Activated CD8-positive, alpha-beta T cell treated with anti-CD3 and anti-CD28 coated beads for 36 hours (primary cell): Measurements from ENCODE around the gene CHCHD2. TPM values are rescaled to one million over a fixed set of nuclear protein-coding genes. Genes with fewer than 3 reads are reported as not detected.
"Not testable (repeated sequence)": the region's sequence is repeated elsewhere in the genome, so short reads cannot be mapped to it uniquely, and the experiment has no call there.

Experiments
- ATAC-seq: fragments of 200-7000 bp; cut with Tn5 transposase; one replicate; pipeline ENCODE4 v1.10.0; 2021; ENCODE audit warnings: mild to moderate bottlenecking, moderate library complexity
- CTCF ChIA-PET: fragments of 350-600 bp; sonication (Branson Sonifier 250); formaldehyde crosslinking; loops from one replicate; lab custom pipeline; 2021; ENCODE audit warnings: antibody characterized with exemption; lab: Charles Lee
- POLR2A ChIA-PET: fragments of 350-600 bp; sonication (Branson Sonifier 250); formaldehyde crosslinking; loops from one replicate; lab custom pipeline; 2021; ENCODE audit warnings: antibody characterized with exemption; lab: Charles Lee
- DNase-seq: peaks from one replicate; pipeline ENCODE4 v3.0.0-alpha.2; 2020
- H3K27ac Mint-ChIP-seq: one replicate; pipeline ENCODE4 v1.8.0; 2021; ENCODE audit warnings: mild to moderate bottlenecking, mixed read lengths
- H3K27me3 Mint-ChIP-seq: one replicate; pipeline ENCODE4 v1.8.0; 2021; ENCODE audit warnings: mixed read lengths
- H3K36me3 Mint-ChIP-seq: one replicate; pipeline ENCODE4 v1.8.0; 2021; ENCODE audit warnings: low read depth, mixed read lengths
- H3K4me1 Mint-ChIP-seq: one replicate; pipeline ENCODE4 v1.8.0; 2021; ENCODE audit warnings: low read depth, mixed read lengths
- H3K4me3 Mint-ChIP-seq: one replicate; pipeline ENCODE4 v1.8.0; 2021; ENCODE audit warnings: mild to moderate bottlenecking, moderate library complexity, mixed read lengths
- H3K9me3 Mint-ChIP-seq: one replicate; pipeline ENCODE4 v1.8.0; 2021; ENCODE audit warnings: mixed read lengths
- intact Hi-C: fragments of 100-400 bp; cut with micrococcal nuclease; formaldehyde crosslinking; loops from one replicate; pipeline ENCODE4 v1.10.0; 2022
- total RNA-seq, 2 experiments: library from RNA; stranded (reverse); gene quantifications; one replicate each; pipeline ENCODE4 v1.2.3, GENCODE V29; 2021
- TF ChIP-seq, protein P1 (sequence below): fragments of 200-600 bp; IDR thresholded peaks from one replicate; pipeline ENCODE4 v1.8.0; 2022; ENCODE audit warnings: antibody characterized with exemption, mild to moderate bottlenecking

The CHCHD2 gene
- total RNA-seq, 2 experiments from 2014 or later: 726 to 748 TPM

DNA sequence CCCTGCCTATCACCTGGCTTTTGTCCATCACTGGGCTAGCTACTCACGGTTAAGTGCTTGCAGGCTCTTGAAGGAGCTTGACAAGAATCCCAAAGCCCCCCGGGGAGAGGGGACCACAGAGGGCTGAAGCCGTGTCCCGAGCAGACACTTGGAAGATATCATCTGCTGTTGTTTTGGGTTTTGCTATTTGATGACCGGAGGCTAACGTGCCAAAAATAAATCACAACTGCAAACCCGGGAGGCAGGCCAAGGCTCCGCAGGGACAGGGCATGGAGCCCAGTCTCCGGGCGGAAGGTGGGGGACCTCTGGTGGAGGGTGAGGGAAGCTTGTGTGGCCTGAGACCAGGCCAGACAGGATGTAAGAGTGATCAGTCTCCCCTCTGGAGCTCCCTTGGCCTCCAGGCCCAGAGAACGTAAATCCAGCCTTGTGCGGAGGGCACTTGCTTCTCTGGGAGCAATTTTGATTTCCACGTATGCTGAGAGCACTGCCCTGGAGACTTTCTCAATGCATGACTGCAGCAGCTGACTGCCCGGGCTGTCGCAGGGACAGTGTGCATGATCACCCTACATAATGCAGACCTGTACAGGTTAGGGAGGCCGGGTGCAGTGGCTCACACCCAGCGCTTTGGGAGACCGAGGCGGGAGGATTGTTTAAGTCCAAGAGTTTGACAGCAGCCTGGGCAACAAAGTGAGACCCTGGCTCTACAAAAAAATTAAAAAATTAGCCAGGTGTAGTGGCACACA, 13.3 kb downstream of the CHCHD2 start, which contains the start of gene PHKG1:
Gene PHKG1, minus strand, starts transcription at position 164 of the 743 bp plus-strand sequence. CDS start 4,011 bp downstream, outside the sequence.
- H3K9me3 Mint-ChIP-seq: no peaks in the 10 kb centered on the region
- peak within 1 kb of the TSS; percentile 38 for H3K27ac Mint-ChIP-seq
- DNase-seq (no peak), ATAC-seq (no peak)
- TF ChIP-seq, protein P1, sequence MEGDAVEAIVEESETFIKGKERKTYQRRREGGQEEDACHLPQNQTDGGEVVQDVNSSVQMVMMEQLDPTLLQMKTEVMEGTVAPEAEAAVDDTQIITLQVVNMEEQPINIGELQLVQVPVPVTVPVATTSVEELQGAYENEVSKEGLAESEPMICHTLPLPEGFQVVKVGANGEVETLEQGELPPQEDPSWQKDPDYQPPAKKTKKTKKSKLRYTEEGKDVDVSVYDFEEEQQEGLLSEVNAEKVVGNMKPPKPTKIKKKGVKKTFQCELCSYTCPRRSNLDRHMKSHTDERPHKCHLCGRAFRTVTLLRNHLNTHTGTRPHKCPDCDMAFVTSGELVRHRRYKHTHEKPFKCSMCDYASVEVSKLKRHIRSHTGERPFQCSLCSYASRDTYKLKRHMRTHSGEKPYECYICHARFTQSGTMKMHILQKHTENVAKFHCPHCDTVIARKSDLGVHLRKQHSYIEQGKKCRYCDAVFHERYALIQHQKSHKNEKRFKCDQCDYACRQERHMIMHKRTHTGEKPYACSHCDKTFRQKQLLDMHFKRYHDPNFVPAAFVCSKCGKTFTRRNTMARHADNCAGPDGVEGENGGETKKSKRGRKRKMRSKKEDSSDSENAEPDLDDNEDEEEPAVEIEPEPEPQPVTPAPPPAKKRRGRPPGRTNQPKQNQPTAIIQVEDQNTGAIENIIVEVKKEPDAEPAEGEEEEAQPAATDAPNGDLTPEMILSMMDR: no peak
- no peak within 1 kb of the TSS for H3K4me3 Mint-ChIP-seq
- peaks cover 11% of the 10 kb centered on the region for H3K36me3 Mint-ChIP-seq
- H3K27me3 Mint-ChIP-seq: no peaks in the 10 kb centered on the region
- intact Hi-C loops: no loop called here
- POLR2A ChIA-PET: interaction anchor here (1.2 to 1.7 kb wide), 3 partner anchors 9 to 27 kb away, joined by 3 to 6 read pairs (median 3); no protein-coding TSS in a partner anchor
- CTCF ChIA-PET: interaction anchor here (1.6 kb wide), 1 partner anchor 28 kb away, joined by 4 read pairs; no protein-coding TSS in a partner anchor
- H3K4me1 Mint-ChIP-seq: no peaks in the 10 kb centered on the region

DNA sequence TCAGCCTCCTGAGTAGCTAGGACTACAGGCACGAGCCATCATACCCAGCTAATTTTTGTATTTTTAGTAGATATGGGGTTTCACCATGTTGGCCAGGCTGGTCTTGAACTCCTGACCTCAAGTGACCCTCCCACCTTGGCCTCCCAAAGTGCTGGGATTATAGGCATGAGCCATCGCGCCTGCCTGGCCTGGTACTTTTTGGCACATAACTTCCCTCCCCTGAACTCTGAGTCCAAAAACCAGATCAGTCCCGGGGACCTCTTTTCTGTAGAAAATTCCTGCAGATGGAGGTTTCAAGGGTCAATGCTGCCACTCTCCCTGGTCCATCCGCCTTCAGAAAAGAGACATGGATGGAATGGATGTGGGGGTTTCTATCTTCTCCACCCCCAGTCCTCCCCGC, 13.9 kb downstream of the CHCHD2 start:
- ATAC-seq: not testable (repeated sequence)

DNA sequence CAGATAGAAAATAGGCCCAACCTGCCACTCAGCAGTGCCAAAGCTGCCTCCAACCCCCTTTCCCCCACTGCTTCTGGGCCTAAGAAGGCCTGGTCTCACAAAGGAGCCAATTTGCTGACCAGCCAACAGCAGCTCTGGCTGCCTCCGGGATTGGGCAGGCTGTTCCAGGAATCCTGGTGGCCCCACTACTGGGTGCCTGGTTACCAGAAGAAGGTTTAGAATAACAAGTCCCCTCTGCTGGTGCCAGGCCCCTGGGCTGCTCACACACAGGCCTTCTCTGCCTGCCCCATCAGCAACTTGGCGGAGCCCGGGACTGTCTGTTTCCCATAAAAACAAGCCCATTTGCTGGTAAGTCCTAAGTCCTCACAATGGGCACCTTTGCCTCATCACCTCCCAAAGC, 14.7 kb downstream of the CHCHD2 start:
- Mint-ChIP-seq H3K27ac (no peak overlapping the region), H3K9me3 (no peaks in the 10 kb centered on the region), H3K4me1 (no peaks in the 10 kb centered on the region), H3K4me3 (no peak overlapping the region), H3K27me3 (no peaks in the 10 kb centered on the region), H3K36me3 (peaks cover 8% of the 10 kb centered on the region)
- intact Hi-C loops: no loop called here
- TF ChIP-seq, protein P1: no peak
- POLR2A ChIA-PET: interaction anchor here (0.9 to 1.7 kb wide), 4 partner anchors 8 to 27 kb away, joined by 3 to 6 read pairs (median 4); partner anchors contain the start of gene SUMF2
- CTCF ChIA-PET: interaction anchor here (1.0 kb wide), 1 partner anchor 17 kb away, joined by 6 read pairs; no protein-coding TSS in a partner anchor
- no peak for ATAC-seq
- no peak for DNase-seq

More for the DNA sequence above, 13.9 kb downstream of the CHCHD2 start:
- CTCF ChIA-PET: interaction anchor here (1.0 to 1.6 kb wide), 2 partner anchors 18 to 27 kb away, joined by 4 to 6 read pairs; no protein-coding TSS in a partner anchor
- H3K36me3 Mint-ChIP-seq, H3K27ac Mint-ChIP-seq, H3K27me3 Mint-ChIP-seq, DNase-seq, H3K4me1 Mint-ChIP-seq, H3K9me3 Mint-ChIP-seq, H3K4me3 Mint-ChIP-seq, intact Hi-C loops: not testable (repeated sequence)
- POLR2A ChIA-PET: interaction anchor here (0.9 to 1.7 kb wide), 5 partner anchors 9 to 28 kb away, joined by 3 to 6 read pairs (median 3); partner anchors contain the start of gene SUMF2

DNA sequence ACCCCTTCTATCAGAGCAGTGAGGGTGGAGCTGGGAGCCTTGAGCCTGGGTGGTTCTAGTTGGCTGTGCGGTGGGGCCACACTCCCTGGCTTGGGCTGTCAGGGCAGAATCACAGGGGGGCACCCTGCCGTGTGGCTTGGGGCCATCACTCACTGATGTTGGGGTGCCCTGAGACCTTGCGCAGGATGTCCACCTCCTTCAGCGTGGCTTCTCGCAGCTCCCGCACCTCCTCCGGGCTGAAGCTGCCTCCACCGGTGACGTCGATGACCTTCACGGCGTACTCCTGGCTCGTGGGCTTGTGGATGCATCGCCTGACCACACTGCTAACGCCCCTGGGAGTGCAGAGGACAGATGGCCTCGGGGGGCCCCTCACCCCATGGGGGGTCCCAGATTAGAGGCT, 18.8 kb downstream of the CHCHD2 start:
- intact Hi-C loops: no loop called here
- H3K9me3 Mint-ChIP-seq: no peaks in the 10 kb centered on the region
- DNase-seq: no peak
- POLR2A ChIA-PET: interaction anchor here (0.8 to 2.2 kb wide), 4 partner anchors 9 to 21 kb away, joined by 3 to 7 read pairs (median 3); no protein-coding TSS in a partner anchor
- H3K4me1 Mint-ChIP-seq: no peaks in the 10 kb centered on the region
- no peaks in the 10 kb centered on the region for H3K27me3 Mint-ChIP-seq
- CTCF ChIA-PET: no interaction called here
- no peak for ATAC-seq
- no peak overlapping the region for H3K27ac Mint-ChIP-seq
- no peak overlapping the region for H3K4me3 Mint-ChIP-seq
- TF ChIP-seq, protein P1: no peak
- peaks cover 9% of the 10 kb centered on the region for H3K36me3 Mint-ChIP-seq

DNA sequence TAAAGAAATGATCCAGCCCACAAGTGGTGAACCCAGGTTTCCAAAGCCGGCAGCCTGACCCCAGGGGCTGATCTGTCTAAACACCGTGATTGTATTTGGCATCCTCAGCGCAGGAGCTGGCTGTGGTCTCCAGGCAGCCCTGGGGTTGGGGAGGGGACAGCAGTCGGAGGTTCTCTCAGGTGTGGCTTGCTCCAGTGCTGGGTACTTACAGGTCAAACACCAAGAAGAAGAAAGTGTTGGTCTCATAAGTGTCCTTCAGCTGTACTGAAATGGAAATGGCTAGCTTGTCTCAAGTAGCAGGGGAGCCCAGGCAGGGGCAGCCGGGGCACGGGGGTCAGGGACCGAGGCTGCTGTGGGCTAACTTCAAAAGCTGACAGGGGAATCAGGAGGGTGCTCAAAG, 19.5 kb downstream of the CHCHD2 start:
- H3K27ac Mint-ChIP-seq: no peak overlapping the region
- TF ChIP-seq, protein P1: no peak
- H3K36me3 Mint-ChIP-seq: peaks cover 11% of the 10 kb centered on the region
- no peaks in the 10 kb centered on the region for H3K27me3 Mint-ChIP-seq
- no peak for ATAC-seq
- no peaks in the 10 kb centered on the region for H3K4me1 Mint-ChIP-seq
- no peaks in the 10 kb centered on the region for H3K9me3 Mint-ChIP-seq
- ChIA-PET CTCF (interaction anchor here (1.0 kb wide), 1 partner anchor 13 kb away, joined by 5 read pairs; no protein-coding TSS in a partner anchor), POLR2A (interaction anchor here (1.0 to 2.2 kb wide), 2 partner anchors 9 to 20 kb away, joined by 3 to 7 read pairs; no protein-coding TSS in a partner anchor)
- H3K4me3 Mint-ChIP-seq: no peak overlapping the region
- DNase-seq: no peak
- intact Hi-C loops: no loop called here
